ENCODE measurements around the gene RPL12. TPM values are rescaled to one million over a fixed set of nuclear protein-coding genes. Genes with fewer than 3 reads are reported as not detected.

Gene RPL12
- total RNA-seq, 1 donor from 2014 or later = 1,020 TPM

DNA sequence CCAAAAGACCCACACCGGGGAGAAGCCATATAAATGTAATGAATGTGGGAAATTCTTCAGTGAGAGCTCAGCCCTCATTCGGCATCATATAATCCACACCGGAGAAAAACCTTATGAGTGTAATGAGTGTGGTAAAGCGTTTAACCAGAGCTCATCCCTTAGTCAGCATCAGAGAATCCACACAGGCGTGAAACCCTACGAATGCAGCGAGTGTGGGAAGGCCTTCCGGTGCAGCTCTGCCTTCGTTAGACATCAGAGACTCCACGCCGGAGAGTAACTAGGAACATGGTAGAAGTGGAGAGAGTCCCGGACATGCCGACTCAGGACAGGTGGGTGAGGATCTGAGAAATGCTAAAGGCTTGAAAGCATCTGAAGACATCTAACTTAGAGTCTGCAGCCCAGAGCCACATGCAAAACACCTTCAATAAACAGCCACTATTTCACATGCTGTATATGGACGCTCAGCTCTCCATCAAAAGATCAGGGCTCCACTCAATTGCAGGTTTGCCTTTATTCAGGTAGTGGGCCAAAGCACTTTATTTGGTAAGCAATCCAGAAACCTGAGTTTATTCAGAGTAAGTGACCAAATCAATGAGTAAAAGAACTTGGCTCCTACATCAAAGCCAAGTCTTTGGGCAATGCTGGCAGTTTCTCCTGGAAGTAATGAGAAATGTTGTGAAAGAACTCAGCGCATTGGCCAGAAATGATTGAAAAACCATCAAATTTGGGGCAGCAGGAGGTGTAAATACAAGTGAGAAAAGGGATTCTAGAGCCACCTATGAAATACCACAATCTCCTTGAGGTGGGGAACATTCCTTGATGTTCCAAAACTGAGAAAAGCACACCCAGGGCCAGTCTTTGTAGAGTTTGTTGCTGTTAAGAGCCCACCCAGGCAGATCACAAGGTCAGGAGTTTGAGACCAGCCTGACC lies 6.0 kb downstream of the RPL12 start:
- DNase-seq = no peak
- Histone ChIP-seq H3K27me3 (no peaks in the 10 kb centered on the region), H3K27ac (peak overlapping the region; percentile 11), H3K4me1 (peaks cover 20% of the 10 kb centered on the region), H3K4me3 (no peak overlapping the region), H3K9me3 (no peaks in the 10 kb centered on the region), H3K36me3 (peaks cover 93% of the 10 kb centered on the region)
- TF ChIP-seq, protein P1, sequence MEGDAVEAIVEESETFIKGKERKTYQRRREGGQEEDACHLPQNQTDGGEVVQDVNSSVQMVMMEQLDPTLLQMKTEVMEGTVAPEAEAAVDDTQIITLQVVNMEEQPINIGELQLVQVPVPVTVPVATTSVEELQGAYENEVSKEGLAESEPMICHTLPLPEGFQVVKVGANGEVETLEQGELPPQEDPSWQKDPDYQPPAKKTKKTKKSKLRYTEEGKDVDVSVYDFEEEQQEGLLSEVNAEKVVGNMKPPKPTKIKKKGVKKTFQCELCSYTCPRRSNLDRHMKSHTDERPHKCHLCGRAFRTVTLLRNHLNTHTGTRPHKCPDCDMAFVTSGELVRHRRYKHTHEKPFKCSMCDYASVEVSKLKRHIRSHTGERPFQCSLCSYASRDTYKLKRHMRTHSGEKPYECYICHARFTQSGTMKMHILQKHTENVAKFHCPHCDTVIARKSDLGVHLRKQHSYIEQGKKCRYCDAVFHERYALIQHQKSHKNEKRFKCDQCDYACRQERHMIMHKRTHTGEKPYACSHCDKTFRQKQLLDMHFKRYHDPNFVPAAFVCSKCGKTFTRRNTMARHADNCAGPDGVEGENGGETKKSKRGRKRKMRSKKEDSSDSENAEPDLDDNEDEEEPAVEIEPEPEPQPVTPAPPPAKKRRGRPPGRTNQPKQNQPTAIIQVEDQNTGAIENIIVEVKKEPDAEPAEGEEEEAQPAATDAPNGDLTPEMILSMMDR (IDR thresholded peaks at IDR 0.05) = no peak
- intact Hi-C loops (cut with DNase I) = no loop called here
- no peak for ATAC-seq

DNA sequence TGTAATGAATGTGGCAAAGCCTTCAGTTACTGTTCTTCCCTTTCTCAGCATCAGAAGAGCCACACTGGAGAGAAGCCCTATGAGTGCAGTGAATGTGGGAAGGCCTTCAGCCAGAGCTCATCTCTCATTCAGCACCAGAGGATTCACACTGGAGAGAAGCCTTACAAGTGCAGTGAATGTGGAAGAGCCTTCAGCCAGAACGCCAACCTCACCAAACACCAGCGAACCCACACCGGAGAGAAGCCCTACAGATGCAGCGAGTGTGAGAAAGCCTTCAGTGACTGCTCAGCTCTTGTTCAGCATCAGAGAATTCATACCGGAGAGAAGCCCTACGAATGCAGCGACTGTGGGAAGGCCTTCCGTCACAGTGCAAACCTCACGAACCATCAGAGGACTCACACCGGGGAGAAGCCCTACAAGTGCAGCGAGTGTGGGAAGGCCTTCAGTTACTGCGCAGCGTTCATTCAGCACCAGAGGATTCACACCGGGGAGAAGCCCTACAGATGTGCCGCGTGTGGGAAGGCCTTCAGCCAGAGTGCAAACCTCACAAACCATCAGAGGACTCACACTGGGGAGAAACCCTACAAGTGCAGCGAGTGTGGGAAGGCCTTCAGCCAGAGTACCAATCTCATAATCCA lies 6.8 kb downstream of the RPL12 start:
- no peak overlapping the region for H3K27ac ChIP-seq

DNA sequence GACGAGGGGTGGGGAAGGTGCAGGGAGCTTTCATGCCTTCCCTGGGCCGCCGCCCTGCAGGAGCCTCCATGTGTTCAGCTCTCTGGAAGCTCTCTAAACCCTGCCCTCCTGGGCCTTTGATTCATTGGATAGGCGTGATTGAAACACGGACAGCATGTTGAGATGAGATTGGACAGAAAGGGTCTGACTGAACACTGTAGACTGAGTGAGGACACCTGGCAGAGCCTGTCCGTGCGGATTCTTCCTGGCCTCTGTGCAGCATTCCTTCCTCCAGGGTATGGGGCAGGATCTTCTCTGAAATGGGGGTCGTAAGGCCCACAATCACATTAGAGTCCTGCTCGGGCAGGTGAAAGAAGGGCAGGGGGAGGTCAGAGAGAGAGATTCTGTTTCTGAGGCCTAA lies 12.8 kb downstream of the RPL12 start:
- no peak for DNase-seq
- TF ChIP-seq, protein P1 (IDR thresholded peaks at IDR 0.05) = no peak
- Histone ChIP-seq H3K9me3 (no peaks in the 10 kb centered on the region), H3K4me3 (no peak overlapping the region), H3K27ac (no peak overlapping the region), H3K4me1 (no peaks in the 10 kb centered on the region), H3K36me3 (peaks cover 97% of the 10 kb centered on the region), H3K27me3 (no peaks in the 10 kb centered on the region)
- ATAC-seq = no peak
- intact Hi-C loops (cut with DNase I) = no loop called here

More for the DNA sequence above, 6.8 kb downstream of the RPL12 start:
- Histone ChIP-seq H3K9me3 (no peaks in the 10 kb centered on the region), H3K27me3 (no peaks in the 10 kb centered on the region), H3K4me3 (no peak overlapping the region), H3K4me1 (peaks cover 12% of the 10 kb centered on the region), H3K36me3 (peaks cover 95% of the 10 kb centered on the region)
- ATAC-seq = no peak
- intact Hi-C loops (cut with DNase I) = no loop called here
- TF ChIP-seq, protein P1 (IDR thresholded peaks at IDR 0.05) = no peak
- no peak for DNase-seq

DNA sequence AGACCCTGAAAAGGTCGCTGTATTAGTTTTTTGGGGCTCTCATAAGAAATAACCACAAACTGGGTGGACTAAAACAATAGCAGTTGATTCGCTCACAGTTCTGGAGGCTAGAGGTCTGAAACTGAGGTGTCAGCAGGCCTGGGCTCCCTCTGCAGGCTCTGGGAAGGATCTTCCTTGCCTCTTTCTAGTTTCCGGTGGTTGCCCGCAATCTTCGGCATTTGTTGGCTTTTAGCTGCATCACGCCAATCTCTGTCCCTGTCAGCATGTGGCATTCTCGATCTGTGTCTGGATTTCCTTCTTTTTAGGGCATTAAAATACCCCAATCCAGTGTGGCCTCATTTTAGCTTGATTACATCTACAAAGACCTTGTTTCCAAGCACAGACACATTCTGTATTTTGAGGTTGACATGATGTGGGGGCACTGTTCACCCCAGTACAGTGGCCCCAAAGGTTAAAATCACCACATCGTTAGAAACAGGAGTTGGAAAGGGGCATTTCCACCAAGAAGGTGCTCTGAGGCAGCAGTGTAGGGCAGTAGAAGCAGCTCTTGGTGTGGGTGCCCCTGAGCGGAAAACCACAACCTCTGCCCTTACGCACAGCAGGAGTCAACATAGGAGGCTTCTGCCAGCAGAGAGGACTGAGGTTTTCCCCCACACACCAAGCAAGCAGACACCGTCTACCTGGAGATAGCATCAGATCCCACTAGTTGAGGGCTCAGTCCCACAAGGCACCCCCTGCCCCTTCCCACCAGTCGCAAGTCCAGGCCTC lies 13.5 kb downstream of the RPL12 start:
- no peaks in the 10 kb centered on the region for H3K27me3 ChIP-seq
- H3K36me3 ChIP-seq = peaks cover 94% of the 10 kb centered on the region
- TF ChIP-seq, protein P1 (IDR thresholded peaks at IDR 0.05) = no peak
- H3K4me1 ChIP-seq = no peaks in the 10 kb centered on the region
- DNase-seq (no peak), ATAC-seq (no peak)
- no peak overlapping the region for H3K27ac ChIP-seq
- no peaks in the 10 kb centered on the region for H3K9me3 ChIP-seq
- H3K4me3 ChIP-seq = no peak overlapping the region
- intact Hi-C loops (cut with DNase I) = no loop called here

DNA sequence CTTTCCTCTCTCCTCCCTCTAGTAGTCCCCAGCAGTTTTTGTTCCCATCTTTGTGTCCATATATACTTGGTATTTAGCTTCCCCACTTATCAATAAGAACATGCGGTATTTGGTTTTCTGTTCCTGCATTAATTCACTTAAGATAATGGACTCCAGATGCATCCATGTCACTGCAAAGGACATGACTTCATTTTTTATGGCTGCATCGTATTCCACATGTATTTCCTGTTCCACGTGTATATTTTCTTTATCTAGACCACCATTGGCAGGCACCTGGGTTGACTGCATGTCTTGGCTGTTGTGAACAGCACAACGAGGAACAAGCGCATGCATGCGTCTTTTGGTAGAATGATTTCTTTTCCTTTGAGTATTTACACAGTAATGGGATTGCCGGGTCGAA lies 20.8 kb downstream of the RPL12 start:
- ATAC-seq (no peak), DNase-seq (no peak)
- TF ChIP-seq, protein P1 (IDR thresholded peaks at IDR 0.05) = no peak
- intact Hi-C loops (cut with DNase I) = no loop called here
- Histone ChIP-seq H3K4me3 (no peak overlapping the region), H3K4me1 (peaks cover 16% of the 10 kb centered on the region), H3K9me3 (no peaks in the 10 kb centered on the region), H3K27me3 (no peaks in the 10 kb centered on the region), H3K36me3 (peaks cover 54% of the 10 kb centered on the region), H3K27ac (no peak overlapping the region)

Measured in upper lobe of right lung (tissue), 1 donor.